HG03432 (cell line): ENCODE data around the gene ARL16.

Experiments
- ATAC-seq: cut with Tn5 transposase; IDR thresholded peaks from one replicate; pipeline ENCODE4 v1.9.1; 2021; ENCODE audit warnings: mild to moderate bottlenecking, moderate library complexity; ENCODE audit not compliant: unreplicated experiment

ARL16 gene

DNA sequence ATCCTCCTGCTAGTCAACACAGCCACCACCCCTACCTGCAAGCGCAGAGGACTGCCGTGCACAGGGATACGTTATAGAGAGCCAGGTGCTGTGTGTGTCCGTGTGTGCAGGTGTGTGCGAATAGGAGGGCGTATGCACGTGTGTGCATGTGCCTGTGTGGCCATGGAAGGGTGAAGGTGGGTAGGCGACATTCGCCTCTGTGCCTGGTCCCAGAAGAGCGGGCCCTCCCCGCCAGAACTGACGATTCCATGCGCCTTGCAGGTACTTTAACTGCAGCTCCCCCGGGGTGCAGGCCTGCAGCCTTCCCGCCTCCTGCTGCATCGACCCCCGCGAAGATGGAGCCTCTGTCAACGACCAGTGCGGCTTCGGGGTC, 36.0 kb downstream of the ARL16 start:
- ATAC-seq: no peak

DNA sequence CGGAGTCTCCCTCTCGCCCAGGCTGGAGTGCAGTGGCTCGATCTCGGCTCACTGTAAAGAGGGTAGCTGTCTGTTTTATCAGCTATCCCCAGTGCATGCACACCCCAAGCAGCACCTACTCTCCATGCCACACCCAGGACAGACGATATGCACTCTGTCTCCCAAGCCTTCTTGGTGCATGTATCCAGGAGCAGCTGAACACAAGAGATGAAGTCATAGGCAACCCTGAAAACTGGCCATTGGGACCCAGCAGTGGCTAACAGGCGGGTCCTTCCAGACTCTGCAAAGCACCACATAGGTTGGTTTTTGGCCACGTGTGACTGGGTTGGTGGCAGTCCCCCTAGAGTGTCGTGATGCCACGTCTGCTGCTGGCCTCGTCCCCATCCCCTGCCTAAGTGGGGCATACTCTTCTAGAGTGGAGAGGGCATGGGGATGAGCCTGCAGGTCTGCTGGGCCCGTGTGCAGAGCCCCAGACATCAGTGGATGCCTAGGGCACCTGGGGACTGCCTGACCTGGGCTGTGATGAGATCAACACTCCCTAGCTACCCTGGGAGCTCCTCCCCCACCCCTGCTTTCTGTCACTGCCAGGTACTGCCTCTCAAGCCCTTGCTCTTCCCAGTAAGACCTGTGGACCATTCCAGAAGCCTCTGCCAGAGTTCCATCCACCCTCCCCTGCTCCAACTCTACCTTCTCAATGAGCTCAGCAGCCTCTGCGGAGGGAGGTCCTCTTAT, 36.6 kb downstream of the ARL16 start:
- no peak for ATAC-seq

GRCh38 chr17:81644976-81645952, 38.3 kb downstream of the ARL16 start:
- no peak for ATAC-seq

GRCh38 chr17:81644496-81644895, 39.1 kb downstream of the ARL16 start:
- ATAC-seq: no peak

DNA sequence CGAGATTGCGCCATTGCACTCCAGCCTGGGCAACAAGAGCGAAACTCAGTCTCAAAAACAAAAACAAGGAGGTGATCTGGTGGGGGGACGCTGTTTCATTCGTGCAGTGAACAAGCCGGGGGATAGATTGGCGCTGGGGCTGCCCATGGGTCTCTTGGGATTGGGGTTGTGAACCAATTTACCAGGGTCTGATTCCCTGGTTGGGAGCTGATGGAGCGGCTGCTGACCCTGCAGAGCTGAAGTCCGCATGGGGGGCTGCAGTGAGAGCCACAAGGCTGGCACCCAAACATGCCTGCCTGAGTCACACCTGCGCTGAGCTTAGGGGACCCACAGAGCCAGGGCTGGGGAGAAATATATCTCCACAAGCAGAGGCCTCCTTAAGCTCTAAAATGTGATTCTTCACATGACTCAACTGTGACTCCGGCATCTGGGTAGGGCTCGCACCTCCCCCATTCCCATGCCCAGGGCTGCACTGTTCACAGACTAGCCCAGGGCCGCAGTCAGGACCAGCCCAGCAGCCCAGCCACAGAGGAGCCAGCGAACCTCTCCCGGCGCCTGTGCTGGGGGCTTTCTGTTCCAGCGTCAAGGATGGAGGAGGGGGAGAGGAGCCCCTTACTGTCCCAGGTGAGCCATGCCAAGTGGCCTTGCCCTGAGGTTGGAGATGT, 41.6 kb downstream of the ARL16 start:
- no peak for ATAC-seq

DNA sequence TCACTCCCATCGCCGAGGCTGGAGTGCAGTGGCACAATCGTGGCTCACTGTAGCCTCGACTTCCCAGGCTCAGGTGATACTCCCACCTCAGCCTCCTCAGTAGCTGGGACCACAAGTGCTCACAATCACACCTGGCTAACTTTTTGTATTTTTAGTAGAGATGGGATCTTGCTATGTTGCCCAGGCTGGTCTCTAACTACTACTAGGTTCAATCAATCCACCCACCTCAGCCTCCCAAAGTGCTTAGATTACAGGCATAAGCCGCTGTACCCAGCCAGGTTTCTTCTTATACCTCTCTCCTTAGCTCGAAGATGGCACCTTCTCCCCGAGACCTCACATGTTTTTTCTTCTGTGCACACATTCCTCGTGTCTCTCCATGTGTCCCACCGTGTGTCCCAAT, 43.6 kb downstream of the ARL16 start:
- ATAC-seq: no peak

GRCh38 chr17:81638683-81639082, 44.9 kb downstream of the ARL16 start:
- ATAC-seq: no peak

- peak; percentile 92 for ATAC-seq
These were observed 46.9 kb downstream of the ARL16 start, which contains the start of the genes NPLOC4 and TSPAN10 for GRCh38 chr17:81636505-81637288. Gene NPLOC4, minus strand, starts transcription at chr17:81637112. Its CDS starts 182 bp downstream, at chr17:81636930. Gene TSPAN10, plus strand, starts transcription at chr17:81637196. Its CDS starts 5,217 bp downstream, at chr17:81642413.

DNA sequence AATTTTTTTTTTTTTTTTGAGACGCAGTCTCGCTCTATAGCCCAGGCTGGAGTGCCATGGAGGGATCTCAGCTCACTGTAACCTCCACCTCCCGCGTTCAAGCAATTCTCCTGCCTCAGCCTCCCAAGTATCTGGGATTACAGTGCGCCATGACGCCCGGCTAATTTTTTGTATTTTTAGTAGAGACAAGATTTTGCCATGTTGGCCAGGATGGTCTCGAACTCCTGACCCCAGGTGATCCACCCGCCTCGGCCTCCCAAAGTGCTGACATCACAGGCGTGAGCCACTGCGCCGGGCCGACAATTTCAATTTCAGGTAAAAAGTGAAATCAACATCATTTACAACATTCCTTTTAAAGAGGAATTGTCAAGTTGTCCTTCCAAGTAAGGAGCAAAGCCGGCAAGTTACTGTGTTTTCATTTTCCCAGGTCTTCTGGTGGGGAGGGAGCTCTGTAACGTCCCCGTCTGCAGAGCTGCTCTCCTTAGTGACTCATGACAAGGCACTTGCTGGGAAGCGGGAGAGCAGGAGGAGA, 47.6 kb downstream of the ARL16 start:
- peak; percentile 3 for ATAC-seq

DNA sequence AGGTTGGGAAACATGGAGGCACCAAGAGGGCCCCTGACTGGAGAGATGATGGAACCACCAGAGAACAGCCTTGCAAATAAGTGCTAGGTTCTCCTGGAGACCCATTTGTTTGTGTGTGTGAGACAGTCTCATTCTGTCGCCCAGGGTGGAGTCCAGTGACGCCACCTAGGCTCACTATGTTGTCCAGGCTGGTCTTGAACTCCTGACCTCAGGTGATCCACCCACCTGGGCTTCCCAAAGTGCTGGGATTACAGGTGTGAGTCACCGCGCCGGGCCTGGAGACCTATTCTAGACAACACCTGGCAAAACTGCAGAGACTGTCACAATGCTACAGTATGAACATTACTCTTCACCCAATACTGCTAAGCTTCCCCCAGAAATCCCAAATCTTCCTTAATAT, 48.2 kb downstream of the ARL16 start:
- ATAC-seq: no peak

- no peak for ATAC-seq
These were observed 52.1 kb downstream of the ARL16 start for GRCh38 chr17:81631482-81631881.
